Neural cell (in vitro differentiated cells): ENCODE results near the gene ALKBH3.

Experiments
- CTCF ChIP-seq: fragments of 450-650 bp; IDR thresholded peaks from 2 replicates; pipeline ENCODE4 v1.5.1; 2014; ENCODE audit warnings: antibody characterized with exemption, mild to moderate bottlenecking, moderate library complexity; ENCODE audit not compliant: poor library complexity, severe bottlenecking
- REST ChIP-seq: IDR thresholded peaks from 2 replicates; pipeline ENCODE4 v1.6.1; 2012; ENCODE audit warnings: borderline replicate concordance
- TAF1 ChIP-seq: IDR thresholded peaks from 2 replicates; pipeline ENCODE4 v1.6.1; 2012; ENCODE audit warnings: low read depth

GRCh38 chr11:43880640-43881159 is at the start of gene ALKBH3:
- TF ChIP-seq CTCF (no peak), REST (peak; percentile 44), TAF1 (peak; percentile 82)
